ENCODE measurements around the gene CYP19A1. TPM values are rescaled to one million over a fixed set of nuclear protein-coding genes. Genes with fewer than 3 reads are reported as not detected.

The CYP19A1 gene
- total RNA-seq, 1 experiment from 2014 or later: not detected

GRCh38 chr15:51284871-51285270 is 53.5 kb downstream of the CYP19A1 start:
- no peak overlapping the region for H3K4me2 ChIP-seq (ENCODE audit: low read length)
- no peaks in the 10 kb centered on the region for H3K4me1 ChIP-seq (ENCODE audit: control insufficient read depth in 1 of 2, insufficient read depth in 2 of 2, low read length in 2 of 2)
- no peak overlapping the region for H3K27ac ChIP-seq (ENCODE audit: low read depth, low read length)
- ChIA-PET CTCF (no interaction called here), POLR2A (no interaction called here), RAD21 (ENCODE audit: low non-redundant PET in 1 of 2, low total read pairs in 2 of 2, uncharacterized antibody in 2 of 2, unreplicated experiment in 2 of 2) (no interaction called here)
- intact Hi-C loops (cut with micrococcal nuclease): loop anchor here (10.0 kb wide), 1 partner anchor 120 kb away; no protein-coding TSS in a partner anchor
- H2AFZ ChIP-seq (ENCODE audit: low read depth, low read length, poor library complexity, severe bottlenecking): no peak overlapping the region
- ATAC-seq: no peak
- H3K79me2 ChIP-seq (ENCODE audit: insufficient read depth, low read length): no peaks in the 10 kb centered on the region
- H3K9me2 ChIP-seq (ENCODE audit: insufficient read depth): no peaks in the 10 kb centered on the region
- H3K27me3 ChIP-seq (ENCODE audit: insufficient read depth, low read length): no peaks in the 10 kb centered on the region
- no TSS peak for BruUV-seq (replicated peaks)
- H3K9ac ChIP-seq (ENCODE audit: low read length): no peak overlapping the region
- no peaks in the 10 kb centered on the region for H3K9me3 ChIP-seq (ENCODE audit: control insufficient read depth in 1 of 2, insufficient read depth in 1 of 2, low read depth in 1 of 2, low read length in 2 of 2)
- no peaks in the 10 kb centered on the region for H4K20me1 ChIP-seq (ENCODE audit: insufficient read depth)
- no peak for DNase-seq (ENCODE audit: low read depth, low spot score)
- TF ChIP-seq TCF7L2 (IDR thresholded peaks at IDR 0.05; ENCODE audit: borderline replicate concordance, extremely low read depth, insufficient read depth, insufficient read length): no peak
- no peak for TF ChIP-seq POLR2AphosphoS5 (IDR thresholded peaks at IDR 0.05; ENCODE audit: low read depth, low read length)
- TF ChIP-seq SIN3A (IDR thresholded peaks at IDR 0.05; ENCODE audit: low read depth): no peak
- TF ChIP-seq SP1 (IDR thresholded peaks at IDR 0.05; ENCODE audit: low read depth): no peak
- no peak for TF ChIP-seq ZBTB33 (IDR thresholded peaks at IDR 0.05; ENCODE audit: extremely low read depth, insufficient replicate concordance, low read length)
- no peak for TF ChIP-seq ATF3 (IDR thresholded peaks at IDR 0.05)
- no peak for TF ChIP-seq ZFX (IDR thresholded peaks at IDR 0.05)
- TF ChIP-seq JUND (IDR thresholded peaks at IDR 0.05): no peak
- TF ChIP-seq CBX3 (IDR thresholded peaks at IDR 0.05; ENCODE audit: low read depth): no peak
- no peak for TF ChIP-seq RAD21 (IDR thresholded peaks at IDR 0.05; ENCODE audit: low read depth)
- no peak for TF ChIP-seq ELF1 (IDR thresholded peaks at IDR 0.05; ENCODE audit: borderline replicate concordance, low read depth)
- TF ChIP-seq EGR1 (IDR thresholded peaks at IDR 0.05; ENCODE audit: low read depth): no peak
- no peak for TF ChIP-seq EZH2 (IDR thresholded peaks at IDR 0.05)
- no peak for TF ChIP-seq EZH2phosphoT487 (IDR thresholded peaks at IDR 0.05; ENCODE audit: borderline replicate concordance)
- no peak for TF ChIP-seq FOSL1 (IDR thresholded peaks at IDR 0.05; ENCODE audit: low read depth)
- TF ChIP-seq SRF (IDR thresholded peaks at IDR 0.05; ENCODE audit: low read depth): no peak
- TF ChIP-seq MAX (IDR thresholded peaks at IDR 0.05): no peak
- no peak for TF ChIP-seq ZNF274 (IDR thresholded peaks at IDR 0.05; ENCODE audit: low read depth, low read length)
- no peak for TF ChIP-seq CEBPB (IDR thresholded peaks at IDR 0.05; ENCODE audit: low read depth)
- TF ChIP-seq POLR2A (IDR thresholded peaks at IDR 0.05; ENCODE audit: borderline replicate concordance, extremely low read depth, insufficient read depth, insufficient read length): no peak
- H3K4me3 ChIP-seq (replicated peaks in 1 of 2; ENCODE audit: low read depth in 1 of 2, low read length in 2 of 2): no peak overlapping the region
- H3K36me3 ChIP-seq (ENCODE audit: control insufficient read depth in 1 of 2, insufficient read depth in 2 of 2, low read length in 2 of 2): no peaks in the 10 kb centered on the region
